ENCODE data around the gene FNDC8. TPM values are rescaled to one million over a fixed set of nuclear protein-coding genes. Genes with fewer than 3 reads are reported as not detected.

Gene FNDC8
- total and polyA plus RNA-seq, 2 of the 8 experiments (the other 6 are each of a cell fraction or from before 2014, with no cell fraction given), result not detected

DNA sequence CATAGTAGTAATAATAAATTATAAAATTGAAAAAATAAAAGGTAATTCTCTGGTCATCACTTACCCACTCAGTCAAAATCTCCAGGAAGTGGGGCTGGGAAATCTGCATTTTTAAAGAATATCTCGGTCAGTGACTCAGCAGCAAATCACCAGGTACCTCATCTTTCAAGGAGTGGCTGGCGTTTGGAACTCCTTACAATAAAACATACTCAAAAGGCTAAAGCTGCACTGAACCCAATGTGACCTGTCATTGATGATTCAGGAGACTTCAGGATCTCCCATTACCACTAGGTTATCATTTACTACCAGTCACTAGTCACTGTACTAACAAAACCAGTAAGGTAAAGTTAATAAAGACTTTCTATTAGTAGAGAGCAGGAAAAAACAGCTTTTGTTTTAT is 36.4 kb upstream of the FNDC8 start (continued):
- TF ChIP-seq CHD7 (IDR thresholded peaks at IDR 0.05; ENCODE audit: insufficient replicate concordance, low read length) (no peak), GABPA (IDR thresholded peaks at IDR 0.05; ENCODE audit: borderline replicate concordance, insufficient read depth, low read length) (no peak), KDM4A (IDR thresholded peaks at IDR 0.05; ENCODE audit: low read depth, low read length, severe bottlenecking) (no peak), JUN (IDR thresholded peaks at IDR 0.05; ENCODE audit: low read depth, low read length) (no peak), HDAC2 (IDR thresholded peaks at IDR 0.05; ENCODE audit: borderline replicate concordance in 1 of 2, low read depth in 2 of 2, low read length in 2 of 2) (no peak), BRCA1 (IDR thresholded peaks at IDR 0.05; ENCODE audit: low read depth, low read length) (no peak), SRF (IDR thresholded peaks at IDR 0.05; ENCODE audit: low read depth, low read length) (no peak)
- TF ChIP-seq, protein P1, sequence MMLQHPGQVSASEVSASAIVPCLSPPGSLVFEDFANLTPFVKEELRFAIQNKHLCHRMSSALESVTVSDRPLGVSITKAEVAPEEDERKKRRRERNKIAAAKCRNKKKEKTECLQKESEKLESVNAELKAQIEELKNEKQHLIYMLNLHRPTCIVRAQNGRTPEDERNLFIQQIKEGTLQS (IDR thresholded peaks at IDR 0.05; ENCODE audit: insufficient read depth, low read depth, low read length), result no peak
